ENCODE results near the gene ZFP36L2. TPM values are rescaled to one million over a fixed set of nuclear protein-coding genes. Genes with fewer than 3 reads are reported as not detected.

The ZFP36L2 gene
- total and polyA plus RNA-seq, 12 donors = 8.4 to 333 (median 107) TPM

DNA sequence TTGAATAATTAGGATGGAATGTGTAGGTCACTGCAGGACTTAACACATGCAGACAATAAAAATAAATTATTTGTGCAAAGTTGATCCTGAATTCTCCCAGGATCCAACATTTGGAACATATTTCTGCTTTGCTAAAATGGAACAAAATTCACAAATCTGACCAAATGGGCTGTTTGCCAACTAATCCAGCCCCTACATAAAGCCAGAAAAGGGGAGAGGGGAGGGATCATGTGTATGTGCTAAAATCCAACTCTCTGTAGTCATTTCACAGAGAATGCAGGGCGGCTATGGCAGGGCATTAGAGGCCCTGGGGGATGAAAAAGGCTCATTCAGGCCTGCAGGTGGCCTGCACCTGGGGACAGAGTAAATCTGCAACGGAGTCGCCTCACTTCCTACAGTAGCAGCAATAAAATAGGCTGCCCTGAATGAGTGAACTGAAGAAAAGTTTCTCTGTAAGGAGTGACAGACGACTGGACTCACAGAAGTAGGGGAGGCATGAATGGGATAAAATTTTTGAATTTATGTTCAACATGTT is 4.0 kb upstream of the ZFP36L2 start:
- DNase-seq = no peak
- peaks cover 0 to 9% of the 10 kb centered on the region in 2 donors for H3K36me3 ChIP-seq (replicated peaks in 1 of 2)
- 85 to 92% (median 89%) methylated on average over 4 of the region's 4 CpGs for WGBS, 4 donors
- no peak overlapping the region for H3K27ac ChIP-seq
- H3K9me3 ChIP-seq (replicated peaks in 1 of 3) = no peaks in the 10 kb centered on the region
- no peak for TF ChIP-seq CTCF (IDR thresholded peaks at IDR 0.05)
- H3K27me3 ChIP-seq = no peaks in the 10 kb centered on the region
- H3K4me3 ChIP-seq = no peak overlapping the region
- intact Hi-C loops (cut with DNase I) = loop anchor here (5.0 to 10.0 kb wide), 4 partner anchors 203 to 254 kb away; no protein-coding TSS in a partner anchor
- peaks cover 9 to 24% of the 10 kb centered on the region in 2 donors for H3K4me1 ChIP-seq (replicated peaks in 1 of 2)

DNA sequence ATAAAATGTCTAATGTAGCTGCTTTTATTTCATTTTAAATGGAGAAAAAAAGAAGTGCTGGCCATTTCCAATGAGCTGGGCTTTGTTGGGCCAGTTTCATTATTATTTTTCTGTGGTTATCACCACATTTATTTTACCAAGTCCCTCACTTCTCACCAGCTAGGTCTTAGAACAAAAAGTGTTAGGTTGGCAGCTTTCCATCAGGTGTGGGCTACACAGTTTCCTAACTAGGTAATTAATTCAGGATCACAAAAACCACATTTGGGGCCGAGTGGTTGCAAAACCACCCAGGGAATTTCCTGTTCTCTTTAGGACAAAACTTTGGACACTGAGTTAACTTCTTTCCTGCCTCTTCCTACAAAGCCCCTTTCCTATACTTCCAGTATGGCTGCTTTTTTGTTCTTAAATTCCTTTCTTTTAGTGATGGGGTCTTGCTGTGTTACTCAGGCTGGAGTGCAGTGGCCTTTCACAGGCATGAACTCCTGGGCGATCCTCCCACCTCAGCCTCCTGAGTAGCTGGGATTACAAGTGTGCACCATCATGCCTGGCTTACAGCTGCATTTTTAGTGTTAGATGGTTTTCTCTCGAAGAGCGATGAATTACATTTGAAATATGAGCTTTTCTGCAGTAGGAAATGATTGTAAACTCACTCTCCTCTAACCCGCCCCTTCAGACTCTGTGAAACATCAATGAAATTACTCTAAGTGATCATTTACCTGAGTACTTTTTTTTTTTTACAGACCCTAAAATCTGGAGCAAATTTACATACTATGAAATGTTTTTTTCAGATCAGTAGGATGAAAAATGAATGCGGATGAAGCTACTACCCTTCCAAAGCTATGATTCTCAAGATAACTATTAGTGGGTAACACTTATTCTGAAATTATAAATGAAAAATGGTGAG is 2.6 kb upstream of the ZFP36L2 start:
- no peak for DNase-seq
- 42 to 54% (median 49%) methylated on average over 6 of the region's 6 CpGs for WGBS, 4 donors
- intact Hi-C loops (cut with DNase I) = loop anchor here (5.0 to 10.0 kb wide), 3 partner anchors 94 to 394 kb away; no protein-coding TSS in a partner anchor
- H3K4me3 ChIP-seq = no peak overlapping the region
- peaks cover 9 to 24% of the 10 kb centered on the region in 2 donors for H3K4me1 ChIP-seq (replicated peaks in 1 of 2)
- no peaks in the 10 kb centered on the region for H3K9me3 ChIP-seq (replicated peaks in 1 of 3)
- TF ChIP-seq POLR2A (IDR thresholded peaks at IDR 0.05) (no peak), CTCF (IDR thresholded peaks at IDR 0.05) (no peak)
- H3K27me3 ChIP-seq = no peaks in the 10 kb centered on the region
- H3K36me3 ChIP-seq (replicated peaks in 1 of 2) = peaks cover 0 to 24% of the 10 kb centered on the region in 2 donors
- H3K27ac ChIP-seq = peak overlapping the region in 4 of 5 donors; percentile 98 to 100 (median 99)

DNA sequence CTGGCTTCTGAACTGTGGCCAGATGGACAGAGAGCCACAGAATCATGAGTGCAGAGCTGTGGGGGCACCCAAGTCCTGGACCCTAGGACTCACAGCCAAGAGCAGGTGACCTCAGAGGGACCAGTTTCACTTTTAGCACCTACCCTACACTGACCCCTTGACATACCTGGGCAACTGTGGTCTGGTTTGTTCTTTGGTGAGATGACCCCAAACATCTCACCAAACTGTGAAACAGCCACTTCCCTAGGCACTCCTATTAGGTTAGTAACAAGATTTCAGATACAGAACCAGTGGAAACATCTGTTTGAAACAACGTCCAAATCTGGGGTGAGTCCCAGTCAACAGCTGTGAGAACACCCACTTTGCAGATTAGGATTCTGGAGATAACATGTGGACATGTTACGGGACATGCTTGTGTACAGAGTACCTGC is 1.9 kb upstream of the ZFP36L2 start:
- Histone ChIP-seq H3K36me3 (replicated peaks in 1 of 2) (peaks cover 0 to 30% of the 10 kb centered on the region in 2 donors), H3K4me1 (replicated peaks in 1 of 2) (peaks cover 10 to 24% of the 10 kb centered on the region in 2 donors), H3K9me3 (replicated peaks in 1 of 3) (no peaks in the 10 kb centered on the region), H3K27me3 (no peaks in the 10 kb centered on the region), H3K4me3 (no peak overlapping the region), H3K27ac (peak overlapping the region; percentile 95 to 100 (median 99))
- WGBS, 4 donors = 45 to 55% (median 51%) methylated on average over 2 of the region's 2 CpGs
- TF ChIP-seq CTCF (IDR thresholded peaks at IDR 0.05) (no peak), POLR2A (IDR thresholded peaks at IDR 0.05) (no peak)
- intact Hi-C loops (cut with DNase I) = loop anchor here (5.0 to 10.0 kb wide), 3 partner anchors 94 to 394 kb away; no protein-coding TSS in a partner anchor
- DNase-seq = no peak

GRCh38 chr2:43227830-43228281 is 1.4 kb upstream of the ZFP36L2 start:
- H3K27ac ChIP-seq = peak overlapping the region; percentile 95 to 100 (median 99)
- H3K4me1 ChIP-seq (replicated peaks in 1 of 2) = peaks cover 13 to 24% of the 10 kb centered on the region in 2 donors
- TF ChIP-seq CTCF (IDR thresholded peaks at IDR 0.05) (peak in 2 of 6 experiments; percentile 32 to 35), POLR2A (IDR thresholded peaks at IDR 0.05) (no peak)
- DNase-seq = no peak
- H3K36me3 ChIP-seq (replicated peaks in 1 of 2) = peaks cover 0 to 35% of the 10 kb centered on the region in 2 donors
- peak overlapping the region in 2 of 4 donors; percentile 67 to 96 for H3K4me3 ChIP-seq
- WGBS, 4 donors = 6 to 11% (median 10%) methylated on average over 8 to 10 of the region's 10 CpGs
- H3K9me3 ChIP-seq (replicated peaks in 1 of 3) = no peaks in the 10 kb centered on the region
- no peaks in the 10 kb centered on the region for H3K27me3 ChIP-seq
- intact Hi-C loops (cut with DNase I) = loop anchor here (2.0 to 10.0 kb wide), 4 partner anchors 93 to 393 kb away; no protein-coding TSS in a partner anchor
